GM12872 (cell line): Measurements from ENCODE around the gene SERP1.

Source experiments
- TF ChIP-seq, protein P1 (sequence below): IDR thresholded peaks from 3 replicates; pipeline ENCODE4 v1.5.1; 2011; ENCODE audit warnings: low read depth, mild to moderate bottlenecking, low read length, moderate library complexity; ENCODE audit not compliant: insufficient read depth

The SERP1 gene

DNA sequence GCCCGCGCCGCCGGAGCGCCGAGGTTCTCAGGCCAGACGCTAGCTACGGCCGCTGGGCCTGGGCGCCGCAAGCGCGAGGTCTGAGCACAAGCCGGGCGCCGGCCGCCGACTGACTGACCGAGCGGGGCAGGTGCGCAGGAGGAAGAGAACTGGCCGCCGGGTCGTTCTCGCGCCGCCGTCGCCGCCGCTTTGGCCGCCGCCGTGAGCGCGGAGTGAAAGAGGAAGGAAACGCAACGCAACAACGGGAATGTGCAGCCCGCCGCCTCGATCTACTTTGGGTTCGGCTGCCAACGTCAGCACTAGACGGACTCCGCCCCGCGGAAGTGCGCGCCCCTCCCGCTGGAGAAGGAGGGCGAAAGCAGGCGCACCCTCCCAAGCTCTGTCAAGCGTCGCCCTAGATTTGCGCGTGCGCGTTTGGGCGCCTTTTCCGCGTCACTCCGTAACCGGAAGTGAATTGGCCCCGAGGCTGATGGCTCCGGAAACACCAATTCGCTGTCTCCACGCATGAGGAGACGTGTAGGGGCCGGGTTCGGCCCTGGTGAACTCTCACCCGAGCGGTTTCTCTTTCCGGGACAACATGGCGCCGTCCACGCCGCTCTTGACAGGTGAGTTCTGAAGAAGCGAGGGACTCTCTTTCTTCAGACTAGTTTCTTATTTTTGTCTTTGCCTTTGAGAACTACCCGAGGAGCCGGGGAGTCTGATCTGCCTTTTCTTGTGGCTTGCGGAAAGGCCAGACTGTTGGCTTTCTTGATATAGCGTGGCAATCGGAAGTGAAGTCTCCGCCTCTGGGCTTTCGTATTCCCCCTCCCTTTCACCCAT lies at the start of gene SERP1, which contains the start of gene EIF2A:
Gene SERP1 (minus strand): TSS at position 271 of the 819 bp plus-strand sequence. CDS start 361 bp downstream, outside the sequence.
Gene EIF2A (plus strand): TSS at position 562 of the 819 bp plus-strand sequence. CDS start 16 bp downstream, at position 578.
- TF ChIP-seq, protein P1, sequence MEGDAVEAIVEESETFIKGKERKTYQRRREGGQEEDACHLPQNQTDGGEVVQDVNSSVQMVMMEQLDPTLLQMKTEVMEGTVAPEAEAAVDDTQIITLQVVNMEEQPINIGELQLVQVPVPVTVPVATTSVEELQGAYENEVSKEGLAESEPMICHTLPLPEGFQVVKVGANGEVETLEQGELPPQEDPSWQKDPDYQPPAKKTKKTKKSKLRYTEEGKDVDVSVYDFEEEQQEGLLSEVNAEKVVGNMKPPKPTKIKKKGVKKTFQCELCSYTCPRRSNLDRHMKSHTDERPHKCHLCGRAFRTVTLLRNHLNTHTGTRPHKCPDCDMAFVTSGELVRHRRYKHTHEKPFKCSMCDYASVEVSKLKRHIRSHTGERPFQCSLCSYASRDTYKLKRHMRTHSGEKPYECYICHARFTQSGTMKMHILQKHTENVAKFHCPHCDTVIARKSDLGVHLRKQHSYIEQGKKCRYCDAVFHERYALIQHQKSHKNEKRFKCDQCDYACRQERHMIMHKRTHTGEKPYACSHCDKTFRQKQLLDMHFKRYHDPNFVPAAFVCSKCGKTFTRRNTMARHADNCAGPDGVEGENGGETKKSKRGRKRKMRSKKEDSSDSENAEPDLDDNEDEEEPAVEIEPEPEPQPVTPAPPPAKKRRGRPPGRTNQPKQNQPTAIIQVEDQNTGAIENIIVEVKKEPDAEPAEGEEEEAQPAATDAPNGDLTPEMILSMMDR = no peak

DNA sequence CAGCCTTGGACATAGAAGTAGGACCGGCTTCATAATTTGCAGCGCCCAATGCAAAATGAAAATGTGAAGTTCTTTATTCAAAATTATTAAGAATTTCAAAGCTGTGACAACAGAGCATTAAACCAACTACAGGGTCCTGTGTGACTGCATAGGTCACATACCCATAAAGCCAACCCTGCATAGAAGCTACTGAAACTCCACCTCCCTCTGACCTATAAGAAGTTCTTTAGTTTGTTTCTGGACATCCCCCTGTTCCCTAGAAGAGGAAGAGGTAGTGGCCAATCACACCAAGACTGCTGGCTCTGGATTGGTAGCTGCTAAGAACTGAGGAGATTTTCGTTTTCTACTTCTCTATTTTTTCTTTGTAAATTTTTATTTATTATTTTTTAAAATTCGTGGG lies 47.9 kb upstream of the SERP1 start:
- TF ChIP-seq, protein P1 = no peak

DNA sequence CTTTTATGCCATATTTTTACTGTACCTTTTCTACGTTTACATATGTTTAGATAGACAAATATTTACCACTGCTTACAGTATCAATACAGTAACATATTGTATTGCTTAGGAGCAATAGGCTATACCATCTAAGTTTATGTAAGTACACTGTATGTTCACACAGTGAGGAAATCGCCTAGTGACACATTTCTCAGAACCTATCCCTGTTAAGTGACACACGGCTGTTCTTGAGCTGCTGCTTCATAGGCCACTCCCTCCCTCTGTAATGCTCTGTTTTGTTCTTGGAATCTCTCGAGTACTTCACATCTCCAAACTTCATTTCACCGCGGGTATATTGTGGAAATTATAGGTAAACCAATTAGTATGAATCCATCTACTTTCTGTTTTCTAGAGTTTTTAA lies 43.5 kb upstream of the SERP1 start:
- TF ChIP-seq, protein P1 = no peak

DNA sequence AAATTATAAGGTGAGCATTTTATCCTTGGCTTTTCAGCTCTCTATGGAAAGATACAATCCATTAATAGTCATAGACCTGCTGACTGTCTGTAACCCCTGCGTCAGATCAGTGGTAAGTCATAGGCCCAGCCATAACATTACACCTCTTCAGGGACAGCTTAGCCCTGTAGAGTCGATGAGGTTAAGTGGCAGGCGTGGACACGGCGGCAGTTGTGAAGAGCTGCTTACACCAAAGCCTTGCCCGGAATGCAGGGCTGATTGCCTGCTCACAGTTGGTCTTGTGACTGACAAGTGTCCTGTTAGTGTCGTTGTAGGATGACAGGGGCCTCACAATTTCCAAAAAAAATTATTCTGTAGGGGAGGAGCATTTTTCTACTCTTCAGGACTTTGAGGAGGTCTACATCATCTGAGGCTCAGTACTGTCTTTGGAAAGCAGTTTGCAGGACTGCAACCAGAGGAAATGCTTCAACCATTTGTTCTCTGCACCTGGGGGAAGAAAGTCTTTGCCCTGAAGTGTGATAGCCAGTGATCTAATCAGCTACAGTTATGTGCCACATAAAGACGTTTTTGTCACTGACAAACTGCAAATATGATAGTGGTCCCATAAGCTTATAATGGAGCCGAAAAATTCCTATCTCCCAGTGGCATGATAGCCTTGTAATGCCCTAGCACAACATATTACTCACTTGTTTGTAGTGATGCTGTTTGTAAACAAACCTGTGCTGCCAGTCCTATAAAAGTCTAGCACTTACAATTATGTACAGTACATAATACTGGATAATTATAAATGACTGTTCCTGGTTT lies 41.9 kb upstream of the SERP1 start:
- TF ChIP-seq, protein P1 = no peak

DNA sequence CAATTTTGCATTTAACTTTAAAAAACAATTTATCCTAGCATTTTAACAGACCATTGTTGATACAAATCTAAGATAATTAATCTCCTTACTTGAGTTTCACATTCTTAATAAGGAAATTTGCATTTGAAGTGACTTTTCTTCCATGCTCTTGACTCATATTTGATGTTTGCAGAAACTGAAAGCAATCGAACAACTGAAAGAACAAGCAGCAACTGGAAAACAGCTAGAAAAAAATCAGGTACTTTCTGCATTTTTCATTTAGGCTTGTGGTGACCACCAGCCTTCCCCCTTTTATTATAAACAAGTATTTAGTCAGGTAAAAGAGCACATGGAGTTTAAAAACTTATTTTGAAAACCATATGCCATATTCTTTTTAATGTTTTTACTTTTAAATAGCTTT lies 36.7 kb upstream of the SERP1 start:
- TF ChIP-seq, protein P1 = no peak

DNA sequence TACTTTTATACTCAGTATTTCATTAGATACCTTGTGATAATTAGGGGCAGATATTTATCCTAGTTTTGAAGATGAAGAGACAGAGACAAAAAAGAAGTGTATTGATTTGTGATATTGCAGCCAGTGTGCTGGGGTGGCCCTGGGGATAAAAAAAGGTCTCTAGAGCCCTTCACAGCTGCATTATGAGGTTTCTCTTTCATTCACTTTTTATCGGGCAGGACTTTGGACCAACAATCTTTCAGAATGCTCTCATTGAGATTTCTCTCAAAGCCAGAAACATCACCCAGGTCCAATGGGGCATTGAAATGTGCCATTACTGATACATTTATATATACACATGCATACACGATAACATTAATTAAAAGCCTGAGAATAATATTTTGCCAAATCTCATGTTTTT lies 36.3 kb upstream of the SERP1 start:
- TF ChIP-seq, protein P1 = no peak

DNA sequence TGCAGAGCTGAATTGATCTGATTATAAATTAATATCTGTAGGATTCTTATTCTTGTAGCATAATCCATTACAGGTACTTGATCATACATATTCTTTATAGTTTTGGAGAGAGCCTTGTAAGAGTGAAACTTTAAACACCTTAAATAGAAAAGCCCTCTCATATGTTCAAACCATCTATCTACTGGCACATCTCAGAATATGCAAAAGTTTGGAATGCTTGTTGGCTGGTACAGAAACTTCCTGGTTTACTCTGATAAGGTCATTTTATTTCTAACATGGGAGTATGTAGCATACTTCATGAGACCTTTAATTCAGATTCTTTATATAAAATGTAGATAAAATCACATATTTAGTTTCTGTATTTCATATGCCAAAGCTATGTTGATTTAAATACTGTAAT lies 34.9 kb upstream of the SERP1 start:
- TF ChIP-seq, protein P1 = no peak
